ENCODE measurements around the gene TMEM178B.

TMEM178B gene

GRCh38 chr7:141271451-141271850 is 197.6 kb downstream of the TMEM178B start:
- no peak for DNase-seq

- no peak for DNase-seq
Measured at GRCh38 chr7:141272417-141272816, 198.6 kb downstream of the TMEM178B start.

GRCh38 chr7:141275350-141275749 is 201.5 kb downstream of the TMEM178B start:
- no peak for DNase-seq

- DNase-seq = no peak
Measured at GRCh38 chr7:141276031-141276430, 202.2 kb downstream of the TMEM178B start.

- no peak for DNase-seq
Measured at GRCh38 chr7:141280100-141280499, 206.2 kb downstream of the TMEM178B start.

- DNase-seq = no peak
Measured at GRCh38 chr7:141281311-141281710, 207.4 kb downstream of the TMEM178B start.

GRCh38 chr7:141286522-141286921 is 212.7 kb downstream of the TMEM178B start:
- DNase-seq = no peak

GRCh38 chr7:141287936-141288335 is 214.1 kb downstream of the TMEM178B start:
- DNase-seq = no peak

GRCh38 chr7:141288626-141289025 is 214.8 kb downstream of the TMEM178B start:
- DNase-seq = no peak

- no peak for DNase-seq
Measured at GRCh38 chr7:141290365-141290764, 216.5 kb downstream of the TMEM178B start.

- no peak for DNase-seq
Measured at GRCh38 chr7:141290973-141291372, 217.1 kb downstream of the TMEM178B start.

GRCh38 chr7:141291541-141291940 is 217.7 kb downstream of the TMEM178B start:
- no peak for DNase-seq

GRCh38 chr7:141294143-141294829 is 220.4 kb downstream of the TMEM178B start:
- DNase-seq = no peak

GRCh38 chr7:141295367-141295895 is 221.6 kb downstream of the TMEM178B start:
- no peak for DNase-seq

- DNase-seq = no peak
Measured at GRCh38 chr7:141300816-141301215, 227.0 kb downstream of the TMEM178B start.

GRCh38 chr7:141301544-141301943 is 227.7 kb downstream of the TMEM178B start:
- no peak for DNase-seq

- no peak for DNase-seq
Measured at GRCh38 chr7:141302617-141303016, 228.8 kb downstream of the TMEM178B start.

- no peak for DNase-seq
Measured at GRCh38 chr7:141304291-141304690, 230.4 kb downstream of the TMEM178B start.

- DNase-seq = no peak
Measured at GRCh38 chr7:141306081-141306480, 232.2 kb downstream of the TMEM178B start.

GRCh38 chr7:141312395-141312794 is 238.5 kb downstream of the TMEM178B start:
- DNase-seq = no peak

GRCh38 chr7:141312828-141313521 is 239.1 kb downstream of the TMEM178B start:
- no peak for DNase-seq

GRCh38 chr7:141313896-141314295 is 240.0 kb downstream of the TMEM178B start:
- DNase-seq = no peak

- DNase-seq = no peak
Measured at GRCh38 chr7:141317033-141317585, 243.2 kb downstream of the TMEM178B start.

- DNase-seq = no peak
Measured at GRCh38 chr7:141320287-141320686, 246.4 kb downstream of the TMEM178B start.
